Eye (tissue), 1 donor: ENCODE measurements around the gene MRGPRE.

Experiments used
- DNase-seq: peaks from one replicate; pipeline ENCODE4 v3.0.0-alpha.2; 2015

The MRGPRE gene

DNA sequence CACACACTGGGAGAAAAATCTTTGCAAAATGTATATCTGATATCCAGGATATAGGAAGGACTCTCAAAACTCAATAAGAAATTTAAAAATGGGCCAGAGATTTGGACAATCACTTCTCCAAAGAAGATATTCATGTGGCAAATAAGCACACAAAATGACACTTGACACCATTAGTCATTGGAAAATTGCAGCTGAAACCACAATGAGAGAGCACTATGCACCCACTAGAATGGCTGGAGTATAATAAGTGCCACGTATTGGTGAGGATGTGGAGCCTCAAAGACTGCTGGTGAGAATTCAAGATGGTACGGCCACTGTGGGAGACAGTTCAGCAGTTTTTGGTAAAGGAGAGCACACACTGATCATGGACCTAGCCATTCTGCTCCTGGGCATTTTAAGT lies 54.3 kb downstream of the MRGPRE start:
- no peak for DNase-seq
